Measurements from ENCODE around the gene ADGRF5.

- TF ChIP-seq CTCF (IDR thresholded peaks at IDR 0.05; ENCODE audit: low read depth, low read length) (no peak), EZH2phosphoT487 (IDR thresholded peaks at IDR 0.05; ENCODE audit: low read depth) (no peak)
Measured at GRCh38 chr6:46963626-46964025, 41.9 kb upstream of the ADGRF5 start.
